H9 (cell line): ENCODE results near the gene SYNE2. TPM values are rescaled to one million over a fixed set of nuclear protein-coding genes. Genes with fewer than 3 reads are reported as not detected.

ENCODE experiments used
- DNase-seq: peaks from one replicate; pipeline ENCODE4 v3.0.0-alpha.2; 2017
- H2AFZ ChIP-seq: one replicate; pipeline ENCODE4 v1.6.1; 2013; ENCODE audit warnings: mild to moderate bottlenecking, low read length, control low read depth, moderate library complexity
- H2AK5ac ChIP-seq: 2 replicates; pipeline ENCODE4 v1.6.1; 2013; ENCODE audit warnings: low read length, control low read depth, mixed read lengths; ENCODE audit not compliant: insufficient read length
- H2BK120ac ChIP-seq: one replicate; pipeline ENCODE4 v1.6.1; 2013; ENCODE audit warnings: low read depth, mild to moderate bottlenecking, low read length, control low read depth, inconsistent platforms; ENCODE audit not compliant: poor library complexity, severe bottlenecking
- H2BK12ac ChIP-seq: 2 replicates; pipeline ENCODE4 v1.6.1; 2013; ENCODE audit warnings: low read length, control low read depth, mixed read lengths, low read depth; ENCODE audit not compliant: insufficient read length
- H2BK15ac ChIP-seq: 2 replicates; pipeline ENCODE4 v1.6.1; 2013; ENCODE audit warnings: low read depth, low read length, control low read depth
- H2BK20ac ChIP-seq: one replicate; pipeline ENCODE4 v1.6.1; 2013; ENCODE audit warnings: low read depth, mild to moderate bottlenecking, low read length, control low read depth, inconsistent platforms; ENCODE audit not compliant: poor library complexity, severe bottlenecking
- H2BK5ac ChIP-seq: 2 replicates; pipeline ENCODE4 v1.6.1; 2013; ENCODE audit warnings: low read length, control low read depth, mixed read lengths; ENCODE audit not compliant: insufficient read length
- H3K14ac ChIP-seq: 2 replicates; pipeline ENCODE4 v1.6.1; 2013; ENCODE audit warnings: low read length, control low read depth; ENCODE audit not compliant: insufficient read depth
- H3K18ac ChIP-seq: 2 replicates; pipeline ENCODE4 v1.6.1; 2013; ENCODE audit warnings: low read depth, mild to moderate bottlenecking, mixed read lengths, low read length, control low read depth; ENCODE audit not compliant: insufficient read length
- H3K23ac ChIP-seq: 2 replicates; pipeline ENCODE4 v1.6.1; 2013; ENCODE audit warnings: low read length, control low read depth, mixed read lengths, low read depth; ENCODE audit not compliant: insufficient read length
- H3K23me2 ChIP-seq: 2 replicates; pipeline ENCODE4 v1.6.1; 2013; ENCODE audit warnings: low read depth, mild to moderate bottlenecking, mixed read lengths, low read length, control low read depth; ENCODE audit not compliant: insufficient read length, poor library complexity, severe bottlenecking
- H3K27ac ChIP-seq: 2 replicates; pipeline ENCODE4 v1.5.1; 2013; ENCODE audit warnings: low read length, control low read depth, mixed read lengths, low read depth; ENCODE audit not compliant: insufficient read length
- H3K27me3 ChIP-seq: 2 replicates; pipeline ENCODE4 v1.6.1; 2013; ENCODE audit warnings: low read length, control low read depth, inconsistent platforms; ENCODE audit not compliant: insufficient read depth
- H3K4ac ChIP-seq: 2 replicates; pipeline ENCODE4 v1.6.1; 2013; ENCODE audit warnings: low read depth, mild to moderate bottlenecking, control low read depth, inconsistent platforms, low read length, moderate library complexity
- H3K4me1 ChIP-seq: 2 replicates; pipeline ENCODE4 v1.6.1; 2013; ENCODE audit warnings: low read length, control low read depth, inconsistent platforms; ENCODE audit not compliant: insufficient read depth
- H3K4me2 ChIP-seq: 2 replicates; pipeline ENCODE4 v1.6.1; 2013; ENCODE audit warnings: low read length, control low read depth, mixed read lengths; ENCODE audit not compliant: insufficient read length, insufficient read depth
- H3K56ac ChIP-seq: 2 replicates; pipeline ENCODE4 v1.6.1; 2013; ENCODE audit warnings: low read depth, mild to moderate bottlenecking, mixed read lengths, low read length, control low read depth; ENCODE audit not compliant: insufficient read length
- H3K79me1 ChIP-seq: 2 replicates; pipeline ENCODE4 v1.6.1; 2013; ENCODE audit warnings: low read depth, mild to moderate bottlenecking, moderate library complexity, low read length, control low read depth, inconsistent platforms; ENCODE audit not compliant: insufficient read depth, poor library complexity, severe bottlenecking
- H3K79me2 ChIP-seq: 2 replicates; pipeline ENCODE4 v1.6.1; 2013; ENCODE audit warnings: low read length, control low read depth, inconsistent platforms; ENCODE audit not compliant: insufficient read depth
- H3K9ac ChIP-seq: 2 replicates; pipeline ENCODE4 v1.6.1; 2013; ENCODE audit warnings: low read length, control low read depth, mixed read lengths; ENCODE audit not compliant: insufficient read length; ENCODE audit errors: extremely low read depth
- H3K9me3 ChIP-seq: one replicate; pipeline ENCODE4 v1.6.1; 2013; ENCODE audit warnings: low read depth, low read length, inconsistent platforms; ENCODE audit not compliant: control insufficient read depth
- H3T11ph ChIP-seq: one replicate; pipeline ENCODE4 v1.6.1; 2013; ENCODE audit warnings: mild to moderate bottlenecking, low read length, control low read depth, inconsistent platforms
- H4K20me1 ChIP-seq: one replicate; pipeline ENCODE4 v1.6.1; 2013; ENCODE audit not compliant: control insufficient read depth, insufficient read length, insufficient read depth
- H4K5ac ChIP-seq: 2 replicates; pipeline ENCODE4 v1.6.1; 2013; ENCODE audit warnings: low read depth, mild to moderate bottlenecking, mixed read lengths, low read length, control low read depth; ENCODE audit not compliant: insufficient read length
- H4K8ac ChIP-seq: replicated peaks from 2 replicates; pipeline ENCODE4 v1.6.1; 2013; ENCODE audit warnings: low read length, control low read depth, mixed read lengths, low read depth; ENCODE audit not compliant: insufficient read length
- H4K91ac ChIP-seq: 2 replicates; pipeline ENCODE4 v1.6.1; 2013; ENCODE audit warnings: low read depth, mild to moderate bottlenecking, moderate library complexity, mixed read lengths, low read length, control low read depth; ENCODE audit not compliant: insufficient read length
- H3K27ac Mint-ChIP-seq, 3 experiments: 2 replicates in 2 of 3; 3 replicates in 1 of 3; pipeline ENCODE4 v1.8.0; 2020 to 2021; ENCODE audit warnings: mixed read lengths in 3 of 3, mild to moderate bottlenecking in 1 of 3, moderate library complexity in 1 of 3
- H3K27me3 Mint-ChIP-seq: 2 replicates; pipeline ENCODE4 v1.8.0; 2021; ENCODE audit warnings: low read depth, mild to moderate bottlenecking, moderate library complexity, mixed read lengths
- H3K36me3 Mint-ChIP-seq, 3 experiments: 2 replicates in 2 of 3; 3 replicates in 1 of 3; pipeline ENCODE4 v1.8.0; 2020 to 2021; ENCODE audit warnings: low read depth in 3 of 3, mixed read lengths in 3 of 3; ENCODE audit not compliant: insufficient read depth in 1 of 3
- H3K4me1 Mint-ChIP-seq, 2 experiments: 2 replicates each; pipeline ENCODE4 v1.8.0; 2020; ENCODE audit warnings: mixed read lengths in 2 of 2
- H3K4me3 Mint-ChIP-seq, 2 experiments: 2 replicates in 1 of 2; 3 replicates in 1 of 2; pipeline ENCODE4 v1.8.0; 2020 to 2021; ENCODE audit warnings: mild to moderate bottlenecking in 2 of 2, mixed read lengths in 2 of 2, moderate library complexity in 1 of 2
- H3K9me3 Mint-ChIP-seq, 2 experiments: 2 replicates in 1 of 2; 3 replicates in 1 of 2; pipeline ENCODE4 v1.8.0; 2020; ENCODE audit warnings: mild to moderate bottlenecking in 2 of 2, mixed read lengths in 2 of 2, moderate library complexity in 1 of 2
- WGBS: extraction: QIAGEN DNeasy Blood & Tissue Kit; methylation state at CpG from one replicate; pipeline ENCODE4 v1.1.7; 2013; ENCODE audit warnings: missing lambda C conversion rate, low lambda C conversion rate, mixed read lengths; ENCODE audit not compliant: insufficient read length; ENCODE audit errors: extremely low coverage; 5-methylcytosine and 5-hydroxymethylcytosine counted together
- total RNA-seq: library from RNA; stranded (reverse); gene quantifications from 2 replicates; pipeline ENCODE4 v1.2.1, GENCODE V29; 2021
- TF ChIP-seq, protein P1 (sequence below): fragments of 200-600 bp; sonication (generic); conservative IDR thresholded peaks from 3 replicates; pipeline ENCODE4 v1.8.0; 2021; ENCODE audit warnings: antibody characterized with exemption, mild to moderate bottlenecking

Gene SYNE2
- total RNA-seq, 1 experiment from 2014 or later: 43.3 TPM

DNA sequence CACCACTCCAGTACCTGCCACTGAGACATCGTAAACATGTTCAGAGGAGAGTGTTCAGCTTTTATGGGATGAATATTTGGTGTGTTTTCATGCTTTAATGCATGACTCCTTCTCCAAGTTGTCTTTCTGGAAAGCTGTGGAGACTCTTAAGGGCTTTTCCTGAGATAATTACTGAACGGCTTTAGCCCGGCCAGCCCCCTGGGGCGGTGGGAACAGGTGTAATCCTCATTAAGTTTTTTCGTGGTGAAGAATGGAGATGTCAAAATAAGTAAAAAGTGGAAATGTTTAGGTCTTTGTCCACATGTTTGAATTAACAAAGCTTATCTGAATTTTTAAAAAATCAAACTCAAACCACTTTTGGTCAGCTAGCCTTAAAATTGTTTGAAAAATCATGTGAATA, 1.5 kb downstream of the SYNE2 start:
- H2BK20ac ChIP-seq: no peak overlapping the region
- H2BK15ac ChIP-seq: no peak overlapping the region
- H3K27me3 ChIP-seq: no peaks in the 10 kb centered on the region
- Mint-ChIP-seq H3K27ac (no peak overlapping the region), H3K9me3 (no peaks in the 10 kb centered on the region; a peak in 1 of 5 replicates), H3K4me3 (peak overlapping the region; percentile 80 to 97), H3K36me3 (no peaks in the 10 kb centered on the region), H3K27me3 (peaks cover 25% of the 10 kb centered on the region), H3K4me1 (peaks cover 15 to 19% of the 10 kb centered on the region in 2 experiments)
- no peak overlapping the region for H4K5ac ChIP-seq
- H3K4me2 ChIP-seq: peak overlapping the region; percentile 76
- no peaks in the 10 kb centered on the region for H3K79me1 ChIP-seq
- no peak overlapping the region for H2BK12ac ChIP-seq
- H3K9me3 ChIP-seq: no peaks in the 10 kb centered on the region
- H3K23me2 ChIP-seq: peaks cover 13% of the 10 kb centered on the region
- H3K23ac ChIP-seq: no peak overlapping the region
- no peaks in the 10 kb centered on the region for H3K4me1 ChIP-seq
- H4K91ac ChIP-seq: no peak overlapping the region
- no peak overlapping the region for H3T11ph ChIP-seq
- no peak for DNase-seq
- no peak overlapping the region for H2AK5ac ChIP-seq
- no peak overlapping the region for H2BK120ac ChIP-seq
- no CpG with 5 or more reads among the region's 5 CpGs for WGBS
- TF ChIP-seq, protein P1, sequence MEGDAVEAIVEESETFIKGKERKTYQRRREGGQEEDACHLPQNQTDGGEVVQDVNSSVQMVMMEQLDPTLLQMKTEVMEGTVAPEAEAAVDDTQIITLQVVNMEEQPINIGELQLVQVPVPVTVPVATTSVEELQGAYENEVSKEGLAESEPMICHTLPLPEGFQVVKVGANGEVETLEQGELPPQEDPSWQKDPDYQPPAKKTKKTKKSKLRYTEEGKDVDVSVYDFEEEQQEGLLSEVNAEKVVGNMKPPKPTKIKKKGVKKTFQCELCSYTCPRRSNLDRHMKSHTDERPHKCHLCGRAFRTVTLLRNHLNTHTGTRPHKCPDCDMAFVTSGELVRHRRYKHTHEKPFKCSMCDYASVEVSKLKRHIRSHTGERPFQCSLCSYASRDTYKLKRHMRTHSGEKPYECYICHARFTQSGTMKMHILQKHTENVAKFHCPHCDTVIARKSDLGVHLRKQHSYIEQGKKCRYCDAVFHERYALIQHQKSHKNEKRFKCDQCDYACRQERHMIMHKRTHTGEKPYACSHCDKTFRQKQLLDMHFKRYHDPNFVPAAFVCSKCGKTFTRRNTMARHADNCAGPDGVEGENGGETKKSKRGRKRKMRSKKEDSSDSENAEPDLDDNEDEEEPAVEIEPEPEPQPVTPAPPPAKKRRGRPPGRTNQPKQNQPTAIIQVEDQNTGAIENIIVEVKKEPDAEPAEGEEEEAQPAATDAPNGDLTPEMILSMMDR: no peak
- H4K20me1 ChIP-seq: no peaks in the 10 kb centered on the region
- H2AFZ ChIP-seq: no peak overlapping the region
- no peak overlapping the region for H2BK5ac ChIP-seq
- H4K8ac ChIP-seq: no peak overlapping the region
- no peak overlapping the region for H3K14ac ChIP-seq
- no peak overlapping the region for H3K9ac ChIP-seq
- no peak overlapping the region for H3K18ac ChIP-seq
- H3K4ac ChIP-seq: no peak overlapping the region
- H3K27ac ChIP-seq: no peak overlapping the region
- H3K79me2 ChIP-seq: peaks cover 6% of the 10 kb centered on the region; the same call in 1 of the 2 replicates
- no peak overlapping the region for H3K56ac ChIP-seq
